ENCODE data around the gene LARP6.
"Not testable (repeated sequence)": the region's sequence is repeated elsewhere in the genome, so short reads cannot be mapped to it uniquely, and the experiment has no call there.

The LARP6 gene

DNA sequence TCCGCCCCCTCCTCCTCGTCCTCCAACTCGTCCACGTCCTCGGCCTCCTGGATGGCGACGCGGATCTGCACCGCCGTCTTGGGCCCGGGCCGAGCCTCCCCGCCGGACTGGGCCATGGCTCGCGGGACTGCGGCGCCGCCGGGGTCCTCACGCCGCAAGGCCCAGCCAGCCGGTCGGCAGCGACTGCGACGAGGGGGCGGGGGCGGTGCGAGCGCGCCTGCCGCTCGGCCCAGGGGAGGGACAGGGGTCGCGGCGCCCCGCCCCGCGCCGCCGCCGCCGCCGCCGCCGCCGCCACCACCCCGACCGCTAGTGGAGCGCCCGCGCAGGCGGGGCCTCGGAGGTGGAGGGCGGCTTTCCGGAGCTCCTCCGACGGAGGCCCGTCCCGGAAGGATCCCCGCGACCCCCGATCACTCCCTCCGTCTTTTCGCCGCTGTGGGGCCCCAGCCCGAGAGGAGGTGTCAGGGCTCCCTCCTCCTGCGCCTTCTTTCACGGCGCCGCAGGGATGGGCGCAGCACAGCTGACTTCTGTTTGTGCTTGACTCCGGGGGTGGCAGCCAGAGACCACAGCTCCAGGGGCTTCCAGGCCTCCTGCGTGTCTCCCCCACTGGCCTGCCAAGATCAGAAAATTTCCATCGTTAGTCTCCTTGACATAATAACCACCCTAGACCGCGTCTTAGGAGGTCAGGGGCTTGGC, at the start of gene LARP6:
TSS of gene LARP6 (minus strand) at position 185 of the 693 bp plus-strand sequence. CDS start at position 116, 69 bp downstream.
- no peaks in the 10 kb centered on the region for H3K36me3 Mint-ChIP-seq
- H3K4me3 Mint-ChIP-seq = peak within 1 kb of the TSS; percentile 89
- H3K27ac Mint-ChIP-seq = no peak within 1 kb of the TSS
- H3K9me3 Mint-ChIP-seq = no peaks in the 10 kb centered on the region
- H3K4me1 Mint-ChIP-seq = peaks cover 4% of the 10 kb centered on the region
- peaks cover 46% of the 10 kb centered on the region for H3K27me3 Mint-ChIP-seq

GRCh38 chr15:70902107-70902506, 48.1 kb upstream of the LARP6 start:
- H3K4me3 Mint-ChIP-seq = no peak overlapping the region
- H3K27ac Mint-ChIP-seq = no peak overlapping the region
- peaks cover 24% of the 10 kb centered on the region for H3K27me3 Mint-ChIP-seq
- H3K9me3 Mint-ChIP-seq = peaks cover 8% of the 10 kb centered on the region
- H3K4me1 Mint-ChIP-seq = no peaks in the 10 kb centered on the region
- H3K36me3 Mint-ChIP-seq = peaks cover 2% of the 10 kb centered on the region

- peaks cover 15% of the 10 kb centered on the region for H3K4me1 Mint-ChIP-seq
- H3K4me3 Mint-ChIP-seq = peak overlapping the region; percentile 86
- H3K27ac Mint-ChIP-seq = no peak overlapping the region
These were observed 39.1 kb upstream of the LARP6 start for GRCh38 chr15:70892912-70893560.

DNA sequence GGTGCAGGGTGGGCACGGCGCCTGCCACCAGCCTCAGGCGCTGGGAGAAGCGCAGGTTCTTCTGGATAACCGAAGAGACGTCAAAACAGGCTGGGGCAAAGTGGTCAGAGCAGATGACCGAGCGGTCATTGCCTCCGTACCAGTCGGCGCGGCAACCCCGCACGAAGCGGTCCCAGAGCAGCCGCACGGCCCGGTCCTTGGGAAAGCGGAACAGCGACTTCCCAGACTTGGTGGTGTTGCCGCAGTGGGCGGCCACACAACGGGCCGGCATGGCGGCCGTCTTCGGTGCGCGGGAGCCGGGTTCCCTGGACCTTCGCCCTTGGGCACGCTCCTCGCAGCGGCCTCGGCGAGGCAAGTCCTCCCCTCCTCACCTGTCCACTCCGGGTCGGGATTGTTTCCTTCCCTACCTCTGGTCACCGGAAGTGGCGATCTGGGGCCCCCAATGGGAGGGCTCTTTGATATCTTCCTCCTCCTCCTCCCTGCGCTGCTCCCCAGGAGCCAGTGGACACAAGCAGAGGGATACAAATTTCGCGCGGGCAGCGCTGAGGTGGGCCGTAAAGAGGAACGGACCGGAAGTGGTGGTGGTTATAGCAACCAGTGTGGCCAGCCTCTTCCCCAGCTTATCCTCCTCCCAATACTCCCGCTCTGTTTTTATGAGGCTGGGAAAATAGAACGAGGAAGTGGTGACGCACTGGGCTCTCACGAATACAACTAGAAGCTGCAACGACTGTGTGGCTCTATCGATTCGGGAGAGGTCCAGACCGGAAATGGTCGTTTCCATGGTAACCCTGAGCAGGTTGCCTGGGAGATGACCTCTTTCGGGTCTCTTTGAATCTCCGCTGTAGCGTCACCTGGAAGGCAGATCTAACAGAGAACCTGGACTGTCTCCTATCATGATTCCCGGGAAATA, 38.3 kb upstream of the LARP6 start, which contains the start of the genes LRRC49 and THAP10:
TSS of gene LRRC49 (plus strand) at position 825 of the 910 bp plus-strand sequence. CDS start at position 894, 69 bp downstream.
TSS of gene THAP10 (minus strand) at position 432 of the 910 bp plus-strand sequence. CDS start at position 271, 161 bp downstream.
- peaks cover 15% of the 10 kb centered on the region for H3K4me1 Mint-ChIP-seq
- H3K27me3 Mint-ChIP-seq = peaks cover 52% of the 10 kb centered on the region
- no peaks in the 10 kb centered on the region for H3K9me3 Mint-ChIP-seq
- no peaks in the 10 kb centered on the region for H3K36me3 Mint-ChIP-seq
- peak within 1 kb of the TSS; percentile 86 for H3K4me3 Mint-ChIP-seq
- H3K27ac Mint-ChIP-seq = peak within 1 kb of the TSS; percentile 64

More at GRCh38 chr15:70892912-70893560, 39.1 kb upstream of the LARP6 start:
- Mint-ChIP-seq H3K9me3 (no peaks in the 10 kb centered on the region), H3K36me3 (no peaks in the 10 kb centered on the region), H3K27me3 (peaks cover 52% of the 10 kb centered on the region)

- Mint-ChIP-seq H3K4me3 (no peak overlapping the region), H3K9me3 (no peaks in the 10 kb centered on the region), H3K36me3 (no peaks in the 10 kb centered on the region), H3K27ac (no peak overlapping the region), H3K4me1 (no peaks in the 10 kb centered on the region), H3K27me3 (peaks cover 33% of the 10 kb centered on the region)
These were observed 28.4 kb upstream of the LARP6 start for GRCh38 chr15:70882361-70882760.

- no peak overlapping the region for H3K4me3 Mint-ChIP-seq
- no peaks in the 10 kb centered on the region for H3K4me1 Mint-ChIP-seq
These were observed 26.8 kb upstream of the LARP6 start for GRCh38 chr15:70880781-70881180.

GRCh38 chr15:70879401-70879800, 25.4 kb upstream of the LARP6 start:
- no peaks in the 10 kb centered on the region for H3K9me3 Mint-ChIP-seq
- H3K36me3 Mint-ChIP-seq = no peaks in the 10 kb centered on the region
- H3K27me3 Mint-ChIP-seq = peaks cover 37% of the 10 kb centered on the region
- H3K4me3 Mint-ChIP-seq = no peak overlapping the region
- no peak overlapping the region for H3K27ac Mint-ChIP-seq
- H3K4me1 Mint-ChIP-seq = no peaks in the 10 kb centered on the region

More at GRCh38 chr15:70880781-70881180, 26.8 kb upstream of the LARP6 start:
- no peaks in the 10 kb centered on the region for H3K36me3 Mint-ChIP-seq
- H3K27me3 Mint-ChIP-seq = peaks cover 39% of the 10 kb centered on the region
- no peak overlapping the region for H3K27ac Mint-ChIP-seq
- H3K9me3 Mint-ChIP-seq = no peaks in the 10 kb centered on the region

DNA sequence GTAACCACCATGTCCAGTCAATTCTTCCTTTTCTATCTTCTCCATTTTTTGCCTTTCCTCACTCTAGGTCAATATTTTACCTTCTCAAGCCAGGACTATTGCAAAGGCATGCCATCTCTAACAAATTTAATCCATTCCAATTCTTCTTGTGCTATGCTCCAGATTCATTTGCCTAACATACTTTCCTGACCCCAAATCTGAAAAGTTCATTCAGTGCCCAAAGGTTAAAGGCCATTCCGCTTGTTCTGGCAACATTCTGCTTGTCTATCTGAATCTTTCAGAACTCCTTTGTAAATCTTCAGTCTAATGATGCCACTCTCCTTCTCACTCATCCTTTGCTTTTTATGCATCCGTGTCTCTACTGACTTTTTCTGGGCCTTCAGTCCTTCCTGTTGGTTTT, 22.7 kb upstream of the LARP6 start:
- peaks cover 41% of the 10 kb centered on the region for H3K27me3 Mint-ChIP-seq
- no peaks in the 10 kb centered on the region for H3K9me3 Mint-ChIP-seq
- H3K4me1 Mint-ChIP-seq = no peaks in the 10 kb centered on the region
- no peak overlapping the region for H3K4me3 Mint-ChIP-seq
- H3K36me3 Mint-ChIP-seq = no peaks in the 10 kb centered on the region
- H3K27ac Mint-ChIP-seq = no peak overlapping the region

DNA sequence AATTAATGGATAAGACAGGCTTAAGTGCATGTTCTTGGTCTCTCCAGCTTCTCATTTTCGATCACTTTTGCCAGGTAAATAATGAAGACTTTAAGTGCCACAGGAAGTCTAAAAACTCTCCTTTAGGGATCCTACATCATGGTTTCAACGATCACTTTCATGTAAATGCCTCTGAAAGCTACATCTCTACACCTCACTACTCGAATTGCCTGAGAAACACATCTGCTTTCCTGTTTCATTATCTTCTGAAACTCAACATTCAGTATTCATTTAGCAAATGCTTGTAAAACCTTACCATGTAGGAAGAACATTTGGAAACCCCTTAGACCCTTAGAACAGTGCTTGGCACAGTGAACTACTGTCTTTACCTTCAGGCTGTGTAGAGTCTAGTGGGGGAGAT, 22.1 kb upstream of the LARP6 start:
- Mint-ChIP-seq H3K36me3 (no peaks in the 10 kb centered on the region), H3K4me1 (no peaks in the 10 kb centered on the region), H3K27ac (no peak overlapping the region), H3K27me3 (peaks cover 40% of the 10 kb centered on the region), H3K4me3 (no peak overlapping the region), H3K9me3 (no peaks in the 10 kb centered on the region)

- Mint-ChIP-seq H3K9me3 (no peaks in the 10 kb centered on the region), H3K27me3 (peaks cover 39% of the 10 kb centered on the region), H3K36me3 (no peaks in the 10 kb centered on the region), H3K4me1 (no peaks in the 10 kb centered on the region), H3K4me3 (no peak overlapping the region), H3K27ac (no peak overlapping the region)
These were observed 21.2 kb upstream of the LARP6 start for GRCh38 chr15:70875001-70875782.

DNA sequence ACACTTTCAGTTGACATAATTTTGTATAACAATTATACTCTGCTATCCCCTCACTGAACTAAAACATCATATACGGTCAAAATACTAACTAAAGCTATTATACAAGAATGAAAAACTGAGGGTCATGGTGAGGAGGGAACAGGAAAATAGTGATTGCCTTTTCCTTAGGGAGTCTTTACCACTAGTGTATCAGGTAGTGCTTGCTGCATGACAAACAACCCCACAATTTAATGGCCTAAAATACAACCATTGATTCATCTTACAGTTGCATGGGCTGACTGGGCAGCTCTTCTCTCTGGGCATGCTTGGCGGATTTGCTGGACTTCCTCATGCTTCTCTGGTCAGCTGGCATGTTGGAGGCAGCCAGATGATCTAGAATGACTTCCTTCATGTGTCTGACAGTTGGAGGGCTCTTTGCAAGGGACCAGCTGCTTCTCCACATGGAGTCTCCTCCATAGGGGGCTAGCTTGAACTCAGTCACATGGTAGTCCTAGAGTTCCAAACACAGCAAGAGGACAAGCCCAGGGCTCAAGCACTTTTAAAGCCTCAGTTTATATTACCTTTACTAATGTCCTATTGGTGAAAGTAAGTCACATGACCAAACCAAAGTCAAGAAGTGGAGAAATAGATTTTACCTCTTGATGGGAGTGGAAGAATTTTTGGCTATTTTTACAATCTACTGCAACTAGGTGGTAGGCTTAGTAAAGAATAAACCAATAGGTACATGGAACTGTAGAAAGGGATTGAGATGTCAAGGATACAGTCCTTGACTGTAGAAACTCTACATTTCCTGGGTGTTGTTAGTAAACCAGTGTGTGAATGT, 19.5 kb upstream of the LARP6 start:
- H3K36me3 Mint-ChIP-seq = no peaks in the 10 kb centered on the region
- no peak overlapping the region for H3K4me3 Mint-ChIP-seq
- H3K27ac Mint-ChIP-seq = no peak overlapping the region
- H3K4me1 Mint-ChIP-seq = no peaks in the 10 kb centered on the region
- peaks cover 26% of the 10 kb centered on the region for H3K27me3 Mint-ChIP-seq
- no peaks in the 10 kb centered on the region for H3K9me3 Mint-ChIP-seq

GRCh38 chr15:70871490-70871889, 17.5 kb upstream of the LARP6 start:
- H3K9me3 Mint-ChIP-seq, H3K27ac Mint-ChIP-seq, H3K36me3 Mint-ChIP-seq, H3K4me3 Mint-ChIP-seq, H3K4me1 Mint-ChIP-seq: not testable (repeated sequence)
- peaks cover 21% of the 10 kb centered on the region for H3K27me3 Mint-ChIP-seq

DNA sequence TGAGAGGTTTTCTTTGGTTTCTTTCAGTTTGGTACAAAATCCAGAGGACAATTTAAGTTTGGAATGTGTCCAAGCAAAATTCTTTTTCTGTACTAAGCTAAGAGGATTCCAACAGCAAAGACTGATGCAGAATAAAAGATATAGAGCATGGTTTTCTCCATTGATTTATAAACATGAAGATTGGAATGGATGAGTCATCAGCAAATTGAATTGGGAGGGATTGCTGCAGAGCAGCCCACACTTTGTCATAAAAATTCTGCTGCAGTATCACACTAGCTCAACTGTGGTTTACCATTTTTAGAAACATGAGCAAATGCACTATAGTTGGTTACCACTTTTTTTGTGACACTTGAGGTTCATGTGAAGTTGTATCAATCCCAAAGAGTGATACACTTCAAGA, 16.1 kb upstream of the LARP6 start:
- H3K27ac Mint-ChIP-seq = no peak overlapping the region
- H3K4me3 Mint-ChIP-seq = no peak overlapping the region
- H3K36me3 Mint-ChIP-seq = no peaks in the 10 kb centered on the region
- no peaks in the 10 kb centered on the region for H3K9me3 Mint-ChIP-seq
- H3K4me1 Mint-ChIP-seq = no peaks in the 10 kb centered on the region
- peaks cover 12% of the 10 kb centered on the region for H3K27me3 Mint-ChIP-seq

DNA sequence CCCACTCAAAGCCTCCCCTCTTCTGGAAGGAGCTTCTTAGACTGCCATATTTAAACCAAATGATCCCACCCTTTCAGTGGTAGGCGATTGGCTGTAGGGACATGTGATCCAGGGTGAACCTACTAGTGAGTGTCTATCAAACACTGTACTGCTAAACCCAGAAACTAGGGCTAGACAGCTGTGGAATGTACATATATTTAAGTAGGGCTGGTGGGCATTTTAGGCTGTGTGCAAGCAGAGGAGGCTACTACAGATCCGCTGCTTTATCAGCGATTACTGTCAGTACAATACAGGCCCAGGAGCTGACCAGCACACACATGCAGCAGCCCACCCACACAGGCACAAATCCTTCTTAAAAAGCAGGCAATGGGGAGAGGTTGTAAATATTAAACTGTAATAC, 15.4 kb upstream of the LARP6 start:
- H3K27me3 Mint-ChIP-seq = peaks cover 11% of the 10 kb centered on the region
- no peaks in the 10 kb centered on the region for H3K9me3 Mint-ChIP-seq
- no peaks in the 10 kb centered on the region for H3K4me1 Mint-ChIP-seq
- H3K36me3 Mint-ChIP-seq = no peaks in the 10 kb centered on the region
- H3K4me3 Mint-ChIP-seq = no peak overlapping the region
- no peak overlapping the region for H3K27ac Mint-ChIP-seq
